H1 (cell line): Measurements from ENCODE around the gene ZNF625. TPM values are rescaled to one million over a fixed set of nuclear protein-coding genes. Genes with fewer than 3 reads are reported as not detected.
A peak's percentile ranks its signal among the peaks of the same experiment; 100 is the strongest.

Experiments used
- EP300 ChIP-seq, 2 experiments: IDR thresholded peaks; 1 replicate in 1 of 2; 2 replicates in 1 of 2; pipeline ENCODE4 v1.6.1; 2011 to 2012; ENCODE audit warnings: low read depth in 2 of 2, low read length in 2 of 2, mild to moderate bottlenecking in 2 of 2, borderline replicate concordance in 1 of 2, inconsistent platforms in 1 of 2, moderate library complexity in 1 of 2
- RAD21 ChIP-seq, 2 experiments: IDR thresholded peaks in 1 of 2; conservative IDR thresholded peaks in 1 of 2; 2 replicates each; pipeline ENCODE4 v1.6.1; 2011; ENCODE audit warnings: low read depth in 2 of 2, low read length in 2 of 2, improper control_type of control experiment in 1 of 2, inconsistent platforms in 1 of 2, mild to moderate bottlenecking in 1 of 2, moderate library complexity in 1 of 2
- polyA plus RNA-seq, 7 experiments: library from polyadenylated mRNA; depleted of rRNA in 3 of 7; stranded (reverse) in 5 of 7; unstranded in 2 of 7; fragments of >200 nt in 5 of 7; fragments of 200-250 nt in 2 of 7; gene quantifications; 1 replicate in 5 of 7; 2 replicates in 1 of 7; 4 replicates in 1 of 7; pipeline versions ENCODE4 v1.2.1 to v1.2.3, GENCODE V29; 2011 to 2013; ENCODE audit warnings: missing spikeins in 2 of 7, mixed read lengths in 2 of 7
- total RNA-seq: library from RNA; stranded (reverse); fragmentation: NEBNext Ultra II Directional; extraction: Animal tissue kit (Norgen Biotek cat#: 25700); gene quantifications from 2 replicates; pipeline ENCODE4 v1.2.1, GENCODE V29; 2021
- TF ChIP-seq, protein P1 (sequence below): IDR thresholded peaks from 2 replicates; pipeline ENCODE4 v1.6.1; 2012; ENCODE audit warnings: inconsistent platforms

The ZNF625 gene
- total and polyA plus RNA-seq, 2 of the 8 experiments (the other 6 are each of a cell fraction or from before 2014, with no cell fraction given): 2.5 to 26.8 TPM

DNA sequence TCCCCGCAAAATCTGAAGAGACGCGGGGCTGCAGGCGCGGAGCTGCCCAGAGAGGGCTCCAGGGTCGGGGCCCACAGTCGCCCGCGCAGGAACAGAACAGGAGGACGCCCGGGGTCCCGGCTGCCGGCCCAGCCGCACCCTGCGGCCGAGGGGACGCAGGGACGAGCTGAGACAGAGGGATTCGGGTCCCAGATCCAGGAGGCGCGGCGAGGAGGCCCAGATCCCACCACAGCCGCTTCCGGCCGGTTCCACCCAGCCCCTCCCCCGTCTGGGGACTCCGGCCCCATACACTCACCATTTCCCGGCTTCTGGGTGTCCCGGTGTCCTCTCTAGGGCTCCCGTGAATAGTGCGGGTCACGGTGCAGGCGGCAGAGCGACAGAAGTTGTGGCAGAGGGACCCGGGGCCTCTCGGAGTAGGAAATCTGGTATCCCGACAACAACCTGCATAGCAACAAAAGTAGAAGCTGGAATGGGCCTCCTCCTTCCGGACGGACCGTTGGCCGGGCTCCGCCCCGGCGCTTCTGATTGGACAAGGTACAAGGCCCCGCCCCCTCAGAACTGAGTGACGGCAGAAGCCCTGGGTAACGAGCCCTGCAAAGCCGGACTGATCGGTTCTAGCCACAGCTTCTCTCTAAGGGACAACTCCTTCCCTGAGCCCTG is 16.5 kb downstream of the ZNF625 start, which contains the start of gene ZNF20 (continued):
- 0 out of 4 replicates have a peak, but pooled peaks of 1 of the 2 experiments have one; percentile 0 for TF ChIP-seq RAD21 (IDR thresholded peaks at IDR 0.05 in 1 of 2, conservative IDR thresholded peaks at IDR 0.05 in 1 of 2; ENCODE audit: low read depth in 2 of 2, low read length in 2 of 2)
- TF ChIP-seq EP300 (IDR thresholded peaks at IDR 0.05; ENCODE audit: borderline replicate concordance in 1 of 2, low read depth in 2 of 2, low read length in 2 of 2): no peak
- TF ChIP-seq, protein P1, sequence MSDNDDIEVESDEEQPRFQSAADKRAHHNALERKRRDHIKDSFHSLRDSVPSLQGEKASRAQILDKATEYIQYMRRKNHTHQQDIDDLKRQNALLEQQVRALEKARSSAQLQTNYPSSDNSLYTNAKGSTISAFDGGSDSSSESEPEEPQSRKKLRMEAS: 0 out of 2 replicates have a peak, but pooled peaks have one; percentile 16
